NB4 (cell line): ENCODE results near the gene TNFRSF25.

ENCODE experiments used
- CTCF ChIP-seq: IDR thresholded peaks from one replicate; pipeline ENCODE4 v1.5.1; 2012; ENCODE audit warnings: low read depth, low read length
- MAX ChIP-seq: IDR thresholded peaks from 2 replicates; pipeline ENCODE4 v1.6.1; 2011; ENCODE audit warnings: low read depth, low read length
- MYC ChIP-seq: IDR thresholded peaks from 2 replicates; pipeline ENCODE4 v1.6.1; 2011; ENCODE audit warnings: low read depth, low read length
- POLR2A ChIP-seq: IDR thresholded peaks from 2 replicates; pipeline ENCODE4 v1.6.1; 2011; ENCODE audit warnings: mild to moderate bottlenecking; ENCODE audit not compliant: insufficient read length; ENCODE audit errors: extremely low read depth

- TF ChIP-seq CTCF (no peak), POLR2A (no peak), MYC (no peak), MAX (no peak)
These were observed 4.2 kb downstream of the TNFRSF25 start for GRCh38 chr1:6461538-6462411.
